Measurements from ENCODE around the gene RMP24.

RMP24 gene

GRCh38 chr18:35993013-35993412, 20.5 kb downstream of the RMP24 start:
- DNase-seq (ENCODE audit: low spot score) (no peak), ATAC-seq (no peak)
- TF ChIP-seq MXD4 (CRISPR knock-in tag; IDR thresholded peaks at IDR 0.05; ENCODE audit: borderline replicate concordance) (no peak), ZBTB21 (CRISPR knock-in tag; IDR thresholded peaks at IDR 0.05; ENCODE audit: borderline replicate concordance) (no peak), KAT7 (CRISPR knock-in tag; IDR thresholded peaks at IDR 0.05; ENCODE audit: borderline replicate concordance) (no peak), SP1 (CRISPR knock-in tag; conservative IDR thresholded peaks at IDR 0.05) (no peak), NFYB (CRISPR knock-in tag; conservative IDR thresholded peaks at IDR 0.05; ENCODE audit: low read depth) (no peak), ZNF532 (CRISPR knock-in tag; IDR thresholded peaks at IDR 0.05; ENCODE audit: borderline replicate concordance) (no peak), ZNF138 (CRISPR knock-in tag; conservative IDR thresholded peaks at IDR 0.05) (no peak), JAZF1 (CRISPR knock-in tag; IDR thresholded peaks at IDR 0.05) (no peak), ATF3 (CRISPR knock-in tag; conservative IDR thresholded peaks at IDR 0.05) (no peak), ZNF317 (CRISPR knock-in tag; IDR thresholded peaks at IDR 0.05; ENCODE audit: borderline replicate concordance, low read depth) (no peak), TP53 (CRISPR knock-in tag; IDR thresholded peaks at IDR 0.05) (no peak), PRRX2 (CRISPR knock-in tag; IDR thresholded peaks at IDR 0.05) (no peak), ATF1 (CRISPR knock-in tag; IDR thresholded peaks at IDR 0.05) (no peak)
- Mint-ChIP-seq H3K36me3 (peaks cover 23% of the 10 kb centered on the region), H3K27me3 (ENCODE audit: low read depth) (no peaks in the 10 kb centered on the region), H3K9me3 (no peaks in the 10 kb centered on the region), H3K27ac (no peak overlapping the region), H3K4me3 (no peak overlapping the region), H3K4me1 (no peaks in the 10 kb centered on the region)
- CTCF ChIA-PET, result interaction anchor here (0.6 kb wide), 1 partner anchor 1160 kb away, joined by 4 read pairs; no protein-coding TSS in a partner anchor
- POLR2A ChIA-PET, result no interaction called here

GRCh38 chr18:35998967-35999366, 26.5 kb downstream of the RMP24 start:
- no peak for DNase-seq (ENCODE audit: low spot score)
- Mint-ChIP-seq H3K36me3 (0 out of 2 replicates have a peak, but pooled peaks cover 4% of the 10 kb centered on the region), H3K4me3 (no peak overlapping the region), H3K9me3 (no peaks in the 10 kb centered on the region), H3K4me1 (no peaks in the 10 kb centered on the region), H3K27me3 (ENCODE audit: low read depth) (no peaks in the 10 kb centered on the region), H3K27ac (no peak overlapping the region)
- peak; percentile 51; the same call in 1 of the 2 replicates for ATAC-seq
- CTCF ChIA-PET, result interaction anchor here (1.7 kb wide), 1 partner anchor 18 kb away, joined by 6 read pairs; no protein-coding TSS in a partner anchor
- POLR2A ChIA-PET, result no interaction called here
- TF ChIP-seq ZNF416 (CRISPR knock-in tag; IDR thresholded peaks at IDR 0.05), result no peak
- no peak for TF ChIP-seq PRRX2 (CRISPR knock-in tag; IDR thresholded peaks at IDR 0.05)
- TF ChIP-seq RORB (CRISPR knock-in tag; IDR thresholded peaks at IDR 0.05), result no peak
- no peak for TF ChIP-seq MLX (CRISPR knock-in tag; IDR thresholded peaks at IDR 0.05)
- no peak for TF ChIP-seq ZNF532 (CRISPR knock-in tag; IDR thresholded peaks at IDR 0.05; ENCODE audit: borderline replicate concordance)
- no peak for TF ChIP-seq MAX (CRISPR knock-in tag; IDR thresholded peaks at IDR 0.05)
- no peak for TF ChIP-seq USF2 (CRISPR knock-in tag; IDR thresholded peaks at IDR 0.05)
- TF ChIP-seq PREB (CRISPR knock-in tag; IDR thresholded peaks at IDR 0.05; ENCODE audit: borderline replicate concordance), result no peak
- no peak for TF ChIP-seq AR (CRISPR knock-in tag; IDR thresholded peaks at IDR 0.05)
- TF ChIP-seq IRF2 (CRISPR knock-in tag; IDR thresholded peaks at IDR 0.05; ENCODE audit: borderline replicate concordance, low read depth), result no peak

Data from WTC11 (cell line).